ENCODE measurements around the gene ZNF460. TPM values are rescaled to one million over a fixed set of nuclear protein-coding genes. Genes with fewer than 3 reads are reported as not detected.

ZNF460 gene
- total and polyA plus RNA-seq, 2 of the 13 experiments (the other 11 are each of a cell fraction or from before 2014, with no cell fraction given) = 14.5 to 44.8 TPM

GRCh38 chr19:57279418-57280164, 694 bp upstream of the ZNF460 start (continued):
- TF ChIP-seq RXRB (CRISPR knock-in tag; IDR thresholded peaks at IDR 0.05; ENCODE audit: borderline replicate concordance) (peak; percentile 81), STAT5B (CRISPR knock-in tag; IDR thresholded peaks at IDR 0.05) (peak; percentile 68; the same call in 1 of the 2 replicates), MAFF (IDR thresholded peaks at IDR 0.05; ENCODE audit: low read depth, low read length) (no peak), ZNF724P (CRISPR knock-in tag; IDR thresholded peaks at IDR 0.05; ENCODE audit: borderline replicate concordance) (0 out of 2 replicates have a peak, but pooled peaks have one; percentile 35), SNRNP70 (IDR thresholded peaks at IDR 0.05; ENCODE audit: low read depth, low read length) (no peak), ZFY (CRISPR knock-in tag; IDR thresholded peaks at IDR 0.05) (peak; percentile 80), TRAFD1 (CRISPR knock-in tag; IDR thresholded peaks at IDR 0.05; ENCODE audit: borderline replicate concordance) (no peak), THAP9 (CRISPR knock-in tag; IDR thresholded peaks at IDR 0.05; ENCODE audit: borderline replicate concordance) (no peak), HNF1B (CRISPR knock-in tag; IDR thresholded peaks at IDR 0.05) (peak; percentile 74), FOXK2 (IDR thresholded peaks at IDR 0.05) (no peak), GATAD1 (CRISPR knock-in tag; IDR thresholded peaks at IDR 0.05) (peak; percentile 63; the same call in 1 of the 2 replicates), SNAPC4 (CRISPR knock-in tag; IDR thresholded peaks at IDR 0.05) (no peak; the same call in 1 of the 2 replicates), CENPT (CRISPR knock-in tag; IDR thresholded peaks at IDR 0.05; ENCODE audit: low read depth) (no peak), ZNF772 (CRISPR knock-in tag; IDR thresholded peaks at IDR 0.05) (no peak), SMAD3 (CRISPR knock-in tag; IDR thresholded peaks at IDR 0.05) (peak; percentile 95), RELA (CRISPR knock-in tag; IDR thresholded peaks at IDR 0.05) (no peak), MLX (CRISPR knock-in tag; IDR thresholded peaks at IDR 0.05) (peak; percentile 28; the same call in 1 of the 2 replicates), ZNF296 (CRISPR knock-in tag; conservative IDR thresholded peaks at IDR 0.05) (no peak)
